Lower leg skin (tissue), 4 donors: ENCODE measurements around the gene NUDT10. TPM values are rescaled to one million over a fixed set of nuclear protein-coding genes. Genes with fewer than 3 reads are reported as not detected.

Experiments used
- DNase-seq, 2 donors: peaks; one replicate each; pipeline ENCODE4 v3.0.0-alpha.2; 2019; ENCODE audit warnings: low spot score in 2 of 2
- H3K4me3 ChIP-seq: fragments of 200-600 bp; sonication (generic); 2 replicates; pipeline ENCODE4 v1.5.1; 2017; ENCODE audit warnings: mild to moderate bottlenecking, low read depth; ENCODE audit not compliant: poor library complexity, severe bottlenecking
- CTCF ChIP-seq, 3 donors: fragments of 450-650 bp; IDR thresholded peaks; one replicate each; pipeline ENCODE4 v1.5.1; 2016; ENCODE audit warnings: antibody characterized with exemption in 3 of 3, mild to moderate bottlenecking in 3 of 3, moderate library complexity in 2 of 3
- POLR2A ChIP-seq, 2 donors: fragments of 450-650 bp; IDR thresholded peaks; one replicate each; pipeline ENCODE4 v1.6.1; 2016 to 2017; ENCODE audit warnings: antibody characterized with exemption in 2 of 2, mild to moderate bottlenecking in 1 of 2, moderate library complexity in 1 of 2
- WGBS, 2 donors: methylation state at CpG; one replicate each; pipeline ENCODE4 v1.1.5; 2018; 5-methylcytosine and 5-hydroxymethylcytosine counted together
- intact Hi-C: fragments of 100-400 bp; cut with DNase I; formaldehyde crosslinking; loops from one replicate; pipeline ENCODE4 v1.15.0; 2023; ENCODE audit warnings: low total_unique reads
- total RNA-seq, 4 donors: library from RNA; depleted of rRNA; stranded (reverse); fragments of >200 nt; gene quantifications; one replicate each; pipeline ENCODE4 v1.1.0, GENCODE V29; 2016

NUDT10 gene
- total RNA-seq, 4 donors from 2014 or later: 0.42 to 1.8 (median 1.2) TPM

DNA sequence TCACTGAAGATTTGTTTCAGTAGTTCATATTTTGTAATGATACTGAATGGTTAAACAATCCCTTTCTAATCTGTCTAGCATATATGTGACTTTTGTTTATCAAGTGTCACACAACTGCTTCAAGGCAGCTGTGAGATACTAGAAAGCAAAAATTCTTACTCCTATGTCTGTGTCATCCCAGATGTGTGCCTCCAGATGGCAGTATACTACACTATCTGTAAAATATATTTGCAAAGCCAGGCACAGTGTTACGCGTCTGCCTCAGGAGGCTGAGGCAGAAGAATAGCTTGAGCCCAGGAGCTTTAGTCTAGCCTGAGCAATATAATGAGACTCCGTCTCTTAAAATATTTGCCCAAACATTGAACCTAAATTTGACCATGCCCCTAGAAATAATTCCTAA lies 4.0 kb downstream of the NUDT10 start:
- 2 to 13% methylated on average over 3 of the region's 3 CpGs for WGBS, 2 donors
- no peak overlapping the region for H3K4me3 ChIP-seq
- DNase-seq: no peak
- intact Hi-C loops: no loop called here
- no peak for TF ChIP-seq POLR2A (IDR thresholded peaks at IDR 0.05)
- TF ChIP-seq CTCF (IDR thresholded peaks at IDR 0.05): no peak

- WGBS, 2 donors: 86 to 94% methylated on average over 3 to 7 of the region's 7 CpGs
- no peak for DNase-seq
- TF ChIP-seq POLR2A (IDR thresholded peaks at IDR 0.05) (no peak), CTCF (IDR thresholded peaks at IDR 0.05) (no peak)
These were observed 28.6 kb downstream of the NUDT10 start for GRCh38 chrX:51361251-51361650.

GRCh38 chrX:51376672-51377071 lies 44.0 kb downstream of the NUDT10 start:
- intact Hi-C loops: loop anchor here (10.0 kb wide), 1 partner anchor 998 kb away; no protein-coding TSS in a partner anchor
- 74 to 83% methylated on average over 2 of the region's 2 CpGs for WGBS, 2 donors
- DNase-seq: no peak
- no peak overlapping the region for H3K4me3 ChIP-seq
- TF ChIP-seq CTCF (IDR thresholded peaks at IDR 0.05) (no peak), POLR2A (IDR thresholded peaks at IDR 0.05) (no peak)

More at GRCh38 chrX:51361251-51361650, 28.6 kb downstream of the NUDT10 start:
- intact Hi-C loops: no loop called here
- no peak overlapping the region for H3K4me3 ChIP-seq

Other genes with a start within 250 kb of the NUDT10 start
- gene NUDT11, start 163.8 kb downstream of the NUDT10 start, total RNA-seq: 1 to 10 TPM in 3 of 4 donors, under 1 TPM in 1; 0.27 to 2.4 (median 1.7) TPM